Superior temporal gyrus (tissue), 1 donor: ENCODE measurements around the gene NFYB.
"Not testable (repeated sequence)": the region's sequence is repeated elsewhere in the genome, so short reads cannot be mapped to it uniquely, and the experiment has no call there.

Experiments used
- DNase-seq: peaks from one replicate; pipeline ENCODE4 v3.0.0-alpha.2; 2016; ENCODE audit errors: extremely low spot score

Gene NFYB

GRCh38 chr12:104115587-104115975, 22.4 kb downstream of the NFYB start:
- no peak for DNase-seq

- DNase-seq, result not testable (repeated sequence)
Observed at GRCh38 chr12:104114834-104115586, 23.0 kb downstream of the NFYB start.

DNA sequence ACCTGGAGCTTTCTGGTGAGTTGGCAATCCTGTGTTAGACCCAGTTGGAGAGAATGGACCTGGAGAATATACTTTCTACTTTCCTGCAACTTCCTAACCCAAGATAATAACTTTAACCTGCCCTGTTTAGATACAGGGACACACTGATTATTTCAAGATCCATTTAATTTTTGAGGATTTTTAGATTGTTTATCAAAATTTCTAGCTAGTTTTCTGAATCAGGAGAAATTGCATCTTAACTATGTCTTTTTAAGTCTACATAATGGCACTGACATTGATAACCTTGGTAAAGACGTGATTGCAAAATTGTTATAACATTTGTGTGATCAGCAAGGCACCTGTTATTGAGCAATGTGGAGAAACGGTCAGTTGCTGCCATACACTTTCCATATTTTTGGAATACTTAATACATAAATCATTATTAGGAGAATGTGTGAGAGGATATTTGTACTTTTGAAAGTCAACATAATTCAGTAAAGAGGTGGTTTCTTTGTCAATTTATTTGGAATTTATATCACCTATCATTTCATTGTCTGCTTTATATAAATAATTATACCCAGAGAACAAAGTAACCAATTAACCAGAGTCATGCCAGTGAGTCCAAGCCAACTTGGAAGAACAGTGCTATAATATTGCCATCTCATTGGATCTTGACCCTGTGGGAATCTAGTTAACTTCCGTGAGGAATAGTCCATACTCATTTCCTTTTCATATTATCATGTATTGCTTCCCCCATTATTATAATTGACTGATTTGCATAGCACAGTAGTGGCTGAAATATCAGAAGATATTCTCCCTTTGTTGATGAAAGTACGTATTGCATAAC, 28.4 kb downstream of the NFYB start:
- no peak for DNase-seq

DNA sequence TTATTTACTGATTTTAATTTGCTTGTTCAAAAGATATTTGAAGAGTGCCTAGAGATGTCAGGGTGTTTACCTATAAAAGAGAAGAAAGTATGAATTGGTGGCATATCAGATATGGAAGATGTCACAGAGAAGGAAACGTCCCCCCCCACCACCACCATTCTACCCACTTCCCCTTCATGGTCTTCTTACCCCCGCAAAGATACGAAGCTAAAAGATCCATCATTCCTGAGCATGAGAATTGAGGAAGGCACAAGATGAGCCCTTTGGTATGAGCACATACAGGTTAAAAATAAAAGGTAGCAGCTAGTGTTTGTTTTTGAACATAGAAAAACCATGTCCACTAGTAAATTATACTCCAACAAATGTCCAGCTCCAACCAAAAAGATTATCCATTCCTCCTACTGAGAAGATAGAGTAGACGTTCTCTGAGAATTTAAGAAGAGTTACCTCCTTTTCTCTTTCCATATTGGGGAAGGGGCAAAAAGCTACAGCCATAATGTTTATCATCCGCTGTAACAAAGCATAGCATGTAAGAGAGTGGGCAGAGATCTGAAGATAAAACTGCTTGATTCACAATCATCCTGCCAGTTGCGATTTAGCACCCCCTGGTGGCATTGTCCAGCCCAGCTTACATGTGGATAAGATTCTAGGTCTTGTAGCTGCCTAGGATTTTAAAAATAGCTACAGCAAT, 29.1 kb downstream of the NFYB start:
- DNase-seq, result peak; percentile 95

DNA sequence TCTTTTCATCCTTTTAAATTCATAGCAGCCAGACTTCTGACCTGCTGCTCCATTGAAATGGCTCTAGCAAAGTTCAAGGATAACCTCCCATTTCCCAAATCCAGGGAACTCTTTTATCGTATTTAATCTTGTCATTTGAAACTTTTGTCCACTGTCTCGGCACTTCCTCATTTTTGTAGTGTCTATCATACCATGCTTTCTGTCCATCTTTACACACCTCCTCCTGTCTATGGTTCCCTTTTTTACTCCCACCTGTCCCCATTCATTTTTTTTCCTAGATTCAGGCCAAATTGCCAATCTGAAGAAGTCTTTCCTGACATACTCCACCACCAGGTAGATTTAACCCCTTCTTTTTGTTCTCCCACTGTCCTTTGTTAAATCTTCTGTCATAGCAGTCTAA, 31.0 kb downstream of the NFYB start:
- DNase-seq, result no peak

GRCh38 chr12:104105461-104105860, 32.5 kb downstream of the NFYB start:
- no peak for DNase-seq

GRCh38 chr12:104097954-104098353, 40.1 kb downstream of the NFYB start:
- no peak for DNase-seq

GRCh38 chr12:104095289-104095688, 42.7 kb downstream of the NFYB start:
- DNase-seq, result no peak

DNA sequence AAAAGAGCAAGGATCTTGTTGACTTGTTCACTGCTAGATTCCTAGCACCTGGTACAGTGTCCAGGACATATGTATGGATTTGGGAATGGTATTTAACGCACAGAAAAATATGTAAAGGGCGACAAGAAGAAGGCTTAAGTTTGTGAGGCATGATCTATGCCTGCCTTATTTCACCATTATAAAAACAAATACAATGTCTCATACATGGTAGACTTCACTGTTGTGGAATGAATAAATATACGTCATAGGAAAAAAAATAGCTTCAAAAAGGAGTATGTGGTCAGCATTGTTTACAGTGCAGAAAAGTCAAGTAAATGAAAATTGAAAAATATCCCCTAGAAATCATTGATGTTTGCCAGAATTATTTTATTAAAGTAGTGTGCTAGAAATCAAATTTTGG, 43.7 kb downstream of the NFYB start:
- no peak for DNase-seq

DNA sequence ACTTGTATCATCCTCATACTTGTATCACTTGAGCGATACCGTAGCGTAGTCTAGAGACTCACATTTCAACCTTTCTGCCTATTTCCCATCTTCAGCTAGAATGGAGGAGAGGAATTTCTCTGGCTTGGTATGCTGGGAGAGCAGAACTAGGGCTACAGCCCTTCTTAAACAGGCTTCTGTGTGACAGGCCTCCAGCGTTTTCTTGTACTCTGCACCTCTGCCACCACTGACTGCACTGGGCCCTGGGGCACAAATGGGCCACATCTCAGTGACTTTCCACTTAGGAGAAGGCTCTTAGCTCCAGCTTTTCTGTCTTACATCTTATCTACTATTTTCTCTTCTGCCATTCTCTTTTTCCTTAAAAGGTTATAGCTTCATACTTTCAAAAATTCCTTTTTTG, 46.9 kb downstream of the NFYB start:
- DNase-seq, result no peak

GRCh38 chr12:104090685-104091084, 47.3 kb downstream of the NFYB start:
- DNase-seq, result no peak

DNA sequence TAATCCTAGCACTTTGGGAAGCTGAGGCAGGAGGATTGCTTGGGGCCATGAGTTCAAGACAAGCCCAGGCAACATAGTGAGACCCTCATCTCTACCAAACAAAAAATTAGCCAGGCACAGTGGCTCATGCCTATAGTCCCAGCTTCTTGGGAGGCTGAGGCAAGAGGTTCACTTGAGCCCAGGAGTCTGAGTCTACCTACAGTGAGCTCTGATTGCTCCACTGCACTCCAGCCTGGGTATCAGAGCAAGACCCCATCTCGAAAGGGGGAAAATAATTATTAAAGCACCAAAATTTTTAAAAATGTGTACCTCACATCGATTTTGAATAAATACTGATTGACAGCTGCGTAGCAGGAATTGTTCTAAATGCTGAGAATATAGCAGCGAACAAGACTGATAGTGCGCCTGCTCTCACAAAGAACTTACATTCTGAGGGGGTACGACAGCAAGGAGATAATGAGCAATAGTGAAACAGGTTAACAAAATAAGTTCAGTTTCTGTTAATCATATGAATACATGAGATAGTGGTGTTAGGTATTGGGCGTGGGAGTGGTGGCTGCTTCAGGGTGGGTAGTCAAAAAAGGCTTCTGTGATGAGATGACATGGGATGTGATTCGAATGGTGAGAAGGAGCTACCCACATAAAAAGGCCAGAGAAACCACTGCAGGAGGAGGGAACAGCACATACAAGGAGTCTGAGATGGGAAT, 54.1 kb downstream of the NFYB start:
- no peak for DNase-seq

DNA sequence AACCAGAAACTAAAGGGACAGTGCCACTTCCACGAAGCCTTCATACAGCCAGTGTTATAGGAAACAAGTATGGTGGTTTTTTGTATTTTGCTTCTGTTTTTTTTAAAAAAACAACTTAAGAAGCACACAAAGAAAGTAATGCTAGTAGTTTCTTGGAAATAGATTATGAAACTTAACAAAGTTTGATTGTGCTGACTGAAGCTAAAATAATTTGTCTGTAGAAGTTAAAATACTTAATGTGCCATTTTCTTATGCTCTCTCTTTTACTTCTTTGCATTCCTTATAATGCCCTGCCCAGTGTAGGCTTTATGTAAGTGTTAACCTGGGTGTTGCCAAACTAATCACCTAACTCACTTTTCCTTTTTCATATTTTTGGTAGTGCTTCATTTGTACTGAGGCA, 57.2 kb downstream of the NFYB start:
- no peak for DNase-seq

GRCh38 chr12:104079024-104079423, 59.0 kb downstream of the NFYB start:
- DNase-seq, result no peak

GRCh38 chr12:104073699-104074098, 64.3 kb downstream of the NFYB start:
- no peak for DNase-seq

GRCh38 chr12:104072099-104072498, 65.9 kb downstream of the NFYB start:
- DNase-seq, result no peak
